GM19238 (cell line): ENCODE data around the gene PIM1.
"Not testable (repeated sequence)": the region's sequence is repeated elsewhere in the genome, so short reads cannot be mapped to it uniquely, and the experiment has no call there.

Experiments used
- DNase-seq: peaks from one replicate; pipeline ENCODE4 v3.0.0; 2011; ENCODE audit warnings: low spot score; ENCODE audit not compliant: insufficient read length

The PIM1 gene

DNA sequence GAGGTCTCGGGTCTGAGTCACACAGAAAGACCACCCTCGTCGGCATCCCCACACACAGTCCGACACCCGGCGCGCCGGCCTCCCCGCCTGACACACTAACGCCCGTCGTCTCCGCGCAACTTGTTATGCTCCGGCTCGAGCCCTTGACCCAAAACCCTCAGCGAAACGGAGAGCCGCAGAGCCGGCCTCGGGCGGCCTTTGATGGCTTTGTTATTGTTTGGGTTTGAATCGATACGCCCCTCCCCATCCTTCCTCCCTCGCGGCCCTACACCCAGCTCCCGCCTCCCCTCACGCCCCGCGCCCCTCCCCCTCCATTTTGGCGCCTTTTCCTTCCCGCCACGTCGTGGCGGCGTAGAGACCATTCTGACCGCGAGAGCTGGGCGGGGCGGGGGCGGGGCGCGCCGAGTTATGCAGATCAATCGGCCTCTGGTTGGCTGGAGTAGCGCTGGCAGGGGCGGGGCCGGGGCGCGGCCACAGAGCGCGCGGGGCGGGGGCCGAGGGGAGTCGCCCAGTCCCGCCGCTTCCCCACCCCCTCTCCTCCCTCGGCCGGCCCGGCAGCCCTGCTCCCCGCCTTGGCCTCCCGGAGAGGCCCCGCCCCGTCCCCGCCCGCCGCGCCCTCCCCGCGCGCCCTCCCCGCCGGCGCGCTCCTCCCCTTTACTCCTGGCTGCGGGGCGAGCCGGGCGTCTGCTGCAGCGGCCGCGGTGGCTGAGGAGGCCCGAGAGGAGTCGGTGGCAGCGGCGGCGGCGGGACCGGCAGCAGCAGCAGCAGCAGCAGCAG is at the start of gene PIM1:
Gene PIM1 (plus strand): TSS at position 657 of the 777 bp plus-strand sequence. CDS start 424 bp downstream, outside the sequence.
- peak; percentile 96 for DNase-seq

DNA sequence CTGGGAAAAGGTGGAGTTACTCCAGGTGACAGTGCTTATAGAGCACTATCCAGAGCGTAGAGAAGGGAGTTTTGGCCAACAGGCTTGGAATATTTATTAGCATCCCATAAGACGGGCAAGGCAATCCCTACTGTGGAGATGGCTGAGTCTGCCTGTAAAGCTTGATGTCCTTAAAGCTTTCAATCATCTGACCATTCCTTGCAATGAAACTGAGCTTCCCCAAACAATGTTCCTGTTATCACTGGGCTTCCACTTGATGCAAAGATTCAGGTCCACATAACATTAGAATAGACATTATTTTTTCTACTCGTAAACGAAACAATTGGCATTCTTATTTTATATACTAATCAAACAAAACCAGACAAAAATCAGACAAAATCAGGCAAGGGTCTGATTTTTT is 48.4 kb upstream of the PIM1 start:
- no peak for DNase-seq

DNA sequence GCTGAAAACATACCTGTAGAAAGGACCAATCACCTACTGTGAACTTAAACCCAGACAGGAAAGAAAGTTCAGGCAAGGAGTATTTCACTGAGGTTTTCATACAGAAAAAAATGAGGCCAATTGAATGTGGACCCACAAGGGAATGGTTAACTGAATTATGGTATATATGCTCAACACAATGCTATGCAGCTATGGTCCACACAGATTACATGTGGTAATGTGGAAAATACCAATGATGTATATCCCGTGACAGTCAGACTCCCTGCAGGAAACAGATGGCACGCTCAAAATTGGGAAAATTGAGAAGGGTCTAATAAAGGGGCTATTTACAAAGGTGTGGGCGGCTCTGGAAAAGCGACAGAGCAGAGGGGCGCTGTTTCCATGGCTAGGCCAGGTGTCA is 47.1 kb upstream of the PIM1 start:
- no peak for DNase-seq

DNA sequence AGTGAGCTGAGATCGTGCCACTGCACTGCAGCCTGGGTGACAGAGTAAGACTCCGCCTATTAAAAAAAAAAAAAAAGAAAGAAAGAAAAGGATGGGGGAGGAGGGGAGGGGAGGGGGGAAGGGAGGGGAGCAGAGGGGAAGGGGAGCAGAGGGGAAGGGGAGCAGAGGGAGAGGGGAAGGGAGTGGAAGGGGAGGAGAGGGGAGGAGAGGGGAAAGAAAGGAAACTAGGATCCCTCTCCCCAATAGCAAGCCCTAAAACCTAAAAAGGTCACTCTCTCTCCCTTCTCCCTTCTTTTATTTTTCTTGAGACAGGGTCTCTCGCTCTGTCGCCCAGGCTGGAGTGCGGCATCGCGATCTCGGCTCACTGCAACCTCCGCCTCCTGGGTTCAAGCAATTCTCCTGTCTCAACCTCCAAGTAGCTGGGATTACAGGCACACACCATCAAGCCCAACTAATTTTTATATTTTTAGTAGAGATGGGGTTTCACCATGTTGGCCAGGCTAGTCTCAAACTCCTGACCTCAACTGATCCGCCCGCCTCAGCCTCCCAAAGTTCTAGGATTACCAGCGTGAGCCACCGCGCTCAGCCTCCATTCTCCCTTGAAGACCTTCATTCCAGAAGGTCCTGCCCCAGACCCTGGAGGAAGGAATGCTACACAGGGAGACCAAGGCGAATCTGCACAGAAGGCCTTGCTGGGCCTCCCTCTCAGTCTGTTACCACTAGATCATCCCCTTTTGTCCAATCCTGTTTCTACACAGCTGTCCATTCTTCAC is 45.8 kb upstream of the PIM1 start:
- DNase-seq, result no peak

DNA sequence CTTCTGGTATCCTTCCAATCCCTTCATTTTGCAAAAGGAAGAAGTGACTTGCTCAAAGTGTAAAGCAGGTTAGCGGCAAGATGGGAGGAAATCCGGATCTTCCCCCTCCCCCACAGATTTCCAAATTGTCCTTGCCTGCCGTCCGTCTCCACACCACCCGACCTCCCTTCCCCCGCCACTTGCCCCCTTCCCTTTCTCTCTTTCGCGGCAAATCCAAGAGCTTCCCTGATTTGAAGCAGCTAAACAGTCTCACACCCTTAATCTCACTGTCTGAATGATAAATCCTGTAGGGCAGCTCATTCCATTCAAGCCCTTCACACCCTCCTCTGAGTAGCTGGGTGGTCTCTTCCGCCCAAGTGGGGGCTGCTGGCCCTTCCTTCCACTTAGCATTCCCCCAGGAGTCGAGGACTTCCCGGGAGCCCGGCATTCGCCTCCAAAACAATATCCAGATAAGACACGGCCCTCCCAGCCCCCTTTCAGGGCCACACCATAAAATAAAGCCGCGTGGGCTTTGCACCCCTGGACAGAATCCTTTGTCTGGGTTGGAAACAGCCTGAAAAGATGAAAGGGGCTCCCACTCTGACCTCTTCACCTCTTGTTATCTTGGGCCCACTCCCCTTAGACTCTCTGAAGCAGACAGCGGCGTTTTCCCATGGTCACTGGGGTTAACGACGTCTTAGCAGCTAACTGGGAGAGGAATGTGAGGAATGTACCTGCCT is 44.0 kb upstream of the PIM1 start:
- no peak for DNase-seq

DNA sequence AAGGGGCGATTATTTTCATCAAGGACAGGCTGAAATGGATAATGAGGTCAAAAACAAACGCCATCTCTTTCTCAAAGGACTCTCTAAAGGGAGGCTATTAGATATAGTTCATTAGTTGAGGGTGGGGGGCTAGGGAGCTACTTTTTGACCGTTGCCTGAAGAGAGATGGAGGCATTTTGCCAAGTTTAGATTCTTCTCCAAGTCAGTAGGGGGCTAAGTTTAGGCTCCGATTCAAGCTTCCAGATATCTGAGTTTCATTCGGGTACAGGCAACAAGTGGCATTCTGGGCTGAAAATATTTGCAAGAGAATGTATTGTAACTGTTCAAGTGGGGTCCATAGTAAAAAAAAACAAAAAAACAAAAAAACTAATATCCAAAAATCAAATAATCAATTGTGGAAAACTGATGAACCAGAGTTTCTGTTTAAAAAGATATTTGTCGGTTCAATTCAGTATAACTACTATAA is 43.4 kb upstream of the PIM1 start:
- DNase-seq, result no peak

DNA sequence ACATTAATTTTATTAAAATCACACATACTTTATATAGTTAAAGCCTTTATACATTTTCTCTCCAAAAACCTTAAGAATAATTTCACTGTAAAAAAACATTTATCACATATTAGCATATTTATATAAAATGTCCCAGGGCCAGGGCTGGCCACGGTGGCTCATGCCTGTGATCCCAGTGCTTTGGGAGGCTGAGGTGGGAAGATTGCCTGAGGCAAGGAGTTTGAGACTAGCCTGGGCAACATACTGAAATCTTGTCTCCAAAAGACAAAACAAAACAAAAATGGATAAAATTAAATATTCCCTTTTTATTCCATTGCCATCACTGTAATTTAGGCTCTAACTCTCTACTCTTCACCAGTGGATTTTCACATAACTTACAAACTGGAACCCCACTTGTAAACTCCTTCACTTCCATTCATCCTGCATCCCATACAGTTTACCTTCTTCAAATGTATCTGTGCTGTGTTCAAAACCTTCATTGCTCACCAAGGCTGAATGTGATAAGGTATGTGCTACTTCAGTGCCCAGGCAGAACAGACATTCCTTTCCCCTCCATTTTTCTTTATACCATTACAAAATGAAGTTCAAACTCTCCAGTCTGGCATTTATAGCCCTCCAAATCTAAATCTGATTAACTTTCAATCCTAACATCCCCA is 42.9 kb upstream of the PIM1 start:
- no peak for DNase-seq

DNA sequence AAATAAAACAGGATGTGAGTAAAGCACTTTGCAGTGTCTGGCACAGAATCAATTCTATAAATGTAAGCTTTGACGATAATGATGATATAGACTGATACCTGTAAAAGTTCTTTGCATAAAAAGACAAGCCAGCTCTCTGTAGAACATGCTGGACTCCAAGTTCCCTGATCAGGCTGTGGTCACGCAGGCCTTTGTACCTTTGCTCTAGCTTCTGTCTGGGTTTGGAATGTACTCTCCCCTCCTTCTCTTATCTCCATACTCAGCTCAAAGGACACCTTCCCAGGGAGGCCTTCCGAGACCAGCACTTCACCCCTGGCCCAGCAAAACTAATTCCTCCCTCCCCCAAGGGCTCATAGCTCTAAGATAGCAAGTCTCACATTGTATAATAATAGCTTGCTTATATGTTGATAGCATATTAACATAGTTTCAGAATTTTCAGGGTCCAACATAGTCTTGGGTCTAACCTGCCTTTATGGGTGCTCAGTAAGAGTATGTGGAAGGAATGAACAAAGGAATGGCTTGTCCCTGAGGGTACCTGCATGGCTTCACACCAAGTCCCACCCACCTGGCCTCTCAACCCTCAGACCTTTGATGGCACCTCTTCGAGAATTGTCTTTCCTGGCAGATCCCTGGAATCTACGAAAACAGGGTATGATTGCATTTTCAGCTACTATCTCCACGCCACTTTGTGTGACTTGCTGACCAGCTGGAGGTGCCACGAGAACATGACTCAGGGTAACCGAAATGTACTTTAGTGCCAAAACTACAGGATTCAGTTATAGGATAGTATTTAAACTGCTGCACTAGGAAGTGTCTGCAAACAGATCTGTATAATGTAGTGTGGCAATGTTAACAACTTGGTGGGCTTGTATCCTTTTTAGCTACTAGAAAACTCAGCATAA is 41.7 kb upstream of the PIM1 start:
- no peak for DNase-seq

DNA sequence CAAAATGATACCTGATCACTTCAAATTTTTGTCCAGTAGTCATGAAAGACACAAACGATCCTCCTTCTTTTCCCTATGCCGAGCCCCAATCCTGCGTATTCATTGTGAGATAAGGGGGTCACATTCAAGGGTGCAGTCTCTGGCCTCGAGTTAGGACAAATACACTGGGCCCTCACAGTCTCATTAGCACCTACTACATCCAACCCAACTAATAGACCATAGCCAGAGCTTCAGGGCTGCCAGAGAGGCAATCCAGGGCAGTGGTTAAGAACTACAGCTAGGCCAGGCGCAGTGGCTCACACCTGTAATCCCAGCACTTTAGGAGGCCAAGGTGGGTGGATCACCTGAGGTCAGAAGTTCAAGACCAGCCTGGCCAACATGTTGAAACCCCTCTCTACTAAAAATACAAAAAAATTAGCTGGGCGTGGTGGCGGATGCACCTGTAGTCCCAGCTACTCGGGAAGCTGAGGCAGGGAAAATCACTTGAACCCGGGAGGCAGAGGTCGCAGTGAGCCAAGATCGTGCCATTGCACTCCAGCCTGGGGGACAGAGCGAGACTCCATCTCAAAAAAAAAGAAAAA is 41.0 kb upstream of the PIM1 start:
- not testable (repeated sequence) for DNase-seq

DNA sequence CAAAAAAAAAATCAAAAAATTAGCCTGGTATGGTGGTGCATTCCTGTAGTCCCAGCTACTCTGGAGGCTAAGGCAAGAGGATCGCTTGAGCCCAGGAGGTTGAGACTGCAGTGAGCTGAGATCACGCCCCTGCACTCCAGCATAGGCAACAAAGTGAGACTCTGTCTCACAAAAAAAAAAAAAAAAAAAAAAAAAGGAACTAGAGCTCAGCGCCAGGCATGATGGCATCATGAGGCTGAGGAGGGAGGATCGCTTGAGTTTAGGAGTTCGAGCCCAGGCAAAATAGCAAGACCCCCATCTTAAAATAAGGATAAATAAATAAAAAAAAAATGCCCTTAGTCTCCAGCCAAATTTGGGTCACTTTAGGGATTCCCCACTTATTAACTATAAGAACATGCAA is 40.4 kb upstream of the PIM1 start:
- no peak for DNase-seq

DNA sequence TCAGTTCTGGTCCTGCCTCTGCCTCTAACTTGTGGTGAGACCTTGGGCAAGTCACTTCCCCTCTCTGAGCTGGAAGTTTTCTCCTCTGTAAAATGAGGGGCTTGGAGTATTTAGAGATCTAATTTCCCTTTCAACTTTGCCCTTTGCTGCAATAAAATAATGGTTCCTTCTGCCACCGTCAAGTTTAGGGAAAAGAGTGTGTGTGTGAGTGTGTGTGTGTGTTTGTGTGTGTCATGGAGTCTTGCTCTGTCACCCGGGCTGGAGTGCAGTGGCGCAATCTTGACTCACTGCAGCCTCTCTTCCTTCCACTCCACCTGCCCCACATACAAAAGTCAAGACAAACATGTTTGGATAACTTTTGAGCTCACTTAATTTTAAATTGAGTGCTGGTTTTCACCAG is 39.2 kb upstream of the PIM1 start:
- no peak for DNase-seq

DNA sequence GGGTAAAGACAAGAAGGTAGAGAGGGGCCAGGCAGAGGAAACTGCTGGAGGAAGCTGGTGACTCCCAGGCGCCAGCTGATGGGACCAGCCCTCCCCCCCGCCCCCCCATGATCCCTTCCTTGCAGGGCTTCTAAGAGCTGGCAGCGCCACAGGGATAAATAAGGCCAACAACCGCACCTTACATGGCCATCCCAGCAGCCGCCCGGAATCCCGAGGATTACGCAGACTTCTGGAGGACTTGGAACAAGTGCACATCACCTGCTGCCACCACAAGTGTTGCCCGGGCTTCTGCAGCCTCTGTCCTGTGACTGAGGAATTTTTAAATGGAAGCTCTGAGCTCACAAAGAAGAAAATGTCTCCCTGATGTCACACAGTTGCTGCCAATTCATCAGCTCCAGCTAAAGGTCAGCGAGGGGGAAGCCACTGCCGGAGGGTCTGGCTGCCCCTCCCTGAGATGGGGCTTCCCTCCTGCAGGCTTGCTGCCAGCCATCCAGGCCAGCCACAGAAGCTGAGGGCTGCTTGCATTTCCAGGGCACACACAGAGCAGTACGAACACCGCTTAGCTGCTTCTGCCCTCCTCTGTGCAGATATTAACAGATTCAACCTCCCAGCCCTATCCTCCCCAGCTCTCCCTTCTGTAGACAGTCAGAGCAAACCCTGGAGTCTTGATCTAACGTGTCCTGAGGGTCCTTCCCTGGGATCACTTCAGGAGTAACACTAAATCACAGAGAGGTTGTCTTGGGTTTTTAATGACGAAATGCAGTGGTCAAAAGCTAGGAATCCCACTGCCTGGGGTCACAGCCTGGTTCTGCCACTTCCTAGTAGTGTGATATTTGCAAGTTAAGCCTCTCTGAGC is 38.6 kb upstream of the PIM1 start:
- no peak for DNase-seq

DNA sequence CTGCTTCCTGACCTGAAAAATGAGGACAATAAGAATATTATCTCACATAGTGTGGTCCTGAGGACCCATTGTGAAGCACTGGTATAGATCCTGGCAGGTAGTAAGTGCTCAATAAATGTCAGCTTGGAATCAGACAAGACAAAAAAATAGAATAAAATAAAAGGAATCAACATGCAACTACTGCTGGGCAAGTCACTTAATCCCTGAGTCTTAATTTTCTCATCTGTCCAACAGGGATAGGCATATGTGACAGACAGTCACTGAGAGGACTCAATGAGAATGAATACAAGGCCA is 38.0 kb upstream of the PIM1 start:
- no peak for DNase-seq

DNA sequence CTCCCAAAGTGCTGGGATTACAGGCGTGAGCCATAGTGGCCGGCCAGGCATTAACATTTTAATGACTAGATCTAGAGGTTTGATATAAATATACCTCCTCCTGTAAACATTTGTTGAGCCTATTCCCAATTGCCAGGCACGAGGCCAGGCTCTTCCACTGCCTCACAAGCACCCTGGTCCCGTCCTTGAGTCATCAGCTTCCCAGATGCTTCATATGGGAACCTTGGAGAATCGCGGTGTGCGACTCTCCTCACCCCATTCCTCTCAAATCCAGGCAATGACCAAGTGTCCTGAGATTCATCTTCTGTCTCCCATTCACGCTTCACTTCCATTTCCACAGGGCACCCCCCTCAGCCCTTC is 35.9 kb upstream of the PIM1 start:
- no peak for DNase-seq

DNA sequence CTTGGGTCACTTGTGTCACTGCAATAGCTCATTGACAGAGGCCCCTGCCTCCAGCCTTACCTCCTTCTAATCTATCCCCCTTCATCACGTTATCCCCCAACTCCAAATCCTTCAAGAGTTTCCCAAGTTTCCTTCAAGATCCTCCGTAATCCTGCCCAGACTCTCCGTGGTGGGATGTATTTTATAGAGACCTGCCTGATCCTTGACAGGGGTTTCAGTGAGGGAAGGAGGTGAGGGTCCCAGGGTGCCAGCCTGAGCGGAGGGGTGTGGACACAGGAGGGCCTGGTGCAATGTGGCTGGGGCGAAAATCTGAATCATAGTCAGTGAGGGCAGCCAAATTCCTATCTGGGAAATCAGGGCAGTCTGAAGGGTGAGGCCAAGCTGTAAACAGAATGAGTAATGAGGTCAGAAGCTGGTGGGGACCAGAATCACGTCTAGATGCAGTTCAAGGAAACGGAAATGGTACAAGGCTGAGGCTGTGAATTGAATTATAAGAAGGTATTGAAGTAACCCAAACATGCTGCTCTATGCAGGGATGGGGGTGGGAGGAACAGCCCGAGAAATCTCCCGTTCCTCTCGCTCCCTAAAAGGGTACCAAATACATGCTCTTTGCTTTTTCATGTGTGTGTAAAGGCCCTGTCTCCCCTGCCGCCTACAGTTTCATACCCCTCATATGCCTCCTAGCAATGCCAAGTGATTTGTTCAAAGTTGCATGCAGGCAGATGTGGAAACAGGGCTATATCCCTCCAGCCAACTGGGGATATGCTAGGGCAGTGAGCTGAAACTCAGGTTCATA is 35.4 kb upstream of the PIM1 start:
- DNase-seq, result no peak

DNA sequence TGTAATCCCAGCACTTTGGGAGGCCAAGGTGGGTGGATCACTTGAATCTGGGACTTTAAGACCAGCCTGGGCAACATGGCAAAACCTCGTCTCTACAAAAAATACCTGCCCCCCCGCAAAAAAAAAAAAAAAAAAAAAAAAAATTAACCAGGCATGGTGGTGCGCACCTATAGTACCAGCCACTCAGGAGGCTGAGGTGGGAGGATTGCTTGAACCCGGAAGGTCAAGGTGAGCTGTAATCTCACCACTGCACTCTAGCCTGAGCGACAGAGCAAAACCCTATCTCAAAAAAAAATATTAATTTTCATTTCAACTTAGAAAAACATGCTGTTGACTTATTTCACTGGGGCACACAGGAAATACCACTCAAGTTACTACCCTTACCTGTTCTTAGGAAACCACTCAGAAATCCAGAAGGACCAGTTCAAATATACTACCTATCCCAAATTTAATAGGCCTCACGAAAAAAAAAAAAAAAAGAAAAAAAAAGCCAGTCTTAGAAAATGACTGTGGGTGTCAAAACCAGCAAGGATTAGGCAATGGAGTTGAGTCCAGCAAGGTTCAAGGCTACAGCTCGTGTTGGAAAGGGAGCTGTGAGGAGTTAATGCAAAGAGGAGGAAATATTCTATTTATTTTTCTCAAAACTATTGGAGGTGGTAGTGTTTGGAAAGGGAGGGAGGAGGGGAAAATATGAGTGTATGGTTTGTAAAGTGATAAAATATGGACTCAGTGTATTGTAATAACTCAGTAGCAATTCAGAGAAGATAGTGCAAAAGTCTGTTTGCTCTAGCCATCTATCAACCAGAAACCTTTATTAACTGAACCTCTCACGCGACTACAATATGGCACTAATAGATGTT is 33.9 kb upstream of the PIM1 start:
- DNase-seq, result no peak

DNA sequence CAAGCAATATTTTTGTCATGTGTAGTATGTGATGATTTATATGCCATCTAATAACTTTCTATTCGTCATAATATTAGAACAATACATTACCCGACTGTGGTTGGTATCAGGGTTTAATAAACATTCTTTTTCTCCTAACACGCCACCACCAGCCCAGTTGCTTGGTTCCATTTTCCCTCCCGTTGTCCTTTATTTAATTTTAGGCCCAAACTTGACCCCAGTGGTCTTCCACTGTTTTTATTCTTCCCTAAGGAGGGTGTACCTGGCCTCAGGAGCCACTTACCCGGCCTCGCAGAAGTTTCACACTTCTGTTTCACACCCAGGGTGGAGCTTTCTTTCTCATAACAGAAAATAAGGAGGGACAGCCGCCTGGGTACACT is 33.1 kb upstream of the PIM1 start:
- DNase-seq, result no peak
